Activated CD4-positive, alpha-beta T cell treated with anti-CD3 and anti-CD28 coated beads for 48 hours (primary cell): ENCODE results near the gene LRRC4.
A peak's percentile ranks its signal among the peaks of the same experiment; 100 is the strongest.

Experiments used
- DNase-seq: peaks from one replicate; pipeline ENCODE4 v3.0.0-alpha.2; 2020

LRRC4 gene

DNA sequence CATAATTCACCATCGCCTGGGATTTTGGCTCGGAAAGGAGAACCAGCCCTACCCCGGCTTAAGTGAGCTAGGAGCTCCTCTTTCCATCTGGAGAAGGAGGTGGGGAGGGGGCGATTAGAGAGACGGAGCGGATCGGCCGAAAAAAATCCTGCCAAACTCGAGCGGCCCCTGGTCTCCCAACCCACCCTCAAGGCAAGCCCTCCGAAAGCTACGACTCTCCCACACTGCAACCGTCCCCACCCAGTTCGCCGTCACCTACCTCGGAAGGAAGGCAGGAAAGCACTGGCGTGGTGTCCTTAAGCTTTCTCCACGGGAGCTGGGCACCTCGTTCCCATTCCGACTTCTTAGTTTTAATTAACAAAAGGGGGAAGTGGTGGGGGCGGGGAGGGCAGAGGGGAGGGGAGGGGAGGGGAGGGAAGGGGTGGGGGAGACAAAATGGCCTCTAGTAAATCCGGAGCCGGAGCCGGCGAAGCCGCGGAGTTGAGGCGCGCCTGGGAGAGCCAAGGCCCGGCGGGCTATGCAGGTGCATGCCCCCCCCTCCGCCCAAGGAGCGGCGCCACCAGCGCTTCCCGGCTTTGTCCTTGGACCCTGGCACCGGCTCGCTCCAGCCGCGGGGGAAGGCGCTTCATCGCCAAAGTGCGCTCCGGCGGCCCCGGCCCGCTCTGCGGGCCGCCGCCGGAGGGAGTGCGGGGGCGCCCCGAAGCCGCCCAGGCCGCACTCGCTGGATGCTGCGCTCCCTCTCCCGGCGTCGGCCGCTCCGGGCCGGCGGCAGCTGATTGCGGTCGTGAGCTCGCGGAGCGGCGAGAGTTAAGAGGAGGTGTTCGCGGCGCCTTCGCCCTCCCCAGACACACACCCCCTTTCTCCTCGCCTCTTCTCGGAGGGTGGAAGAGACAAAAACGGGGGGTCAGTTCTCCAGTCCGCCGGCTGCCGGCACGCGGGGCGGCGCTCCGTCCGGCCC, at the start of gene LRRC4:
Gene LRRC4 (minus strand): TSS at position 784 of the 958 bp plus-strand sequence. CDS start 797 bp downstream, outside the sequence.
- DNase-seq: peak; percentile 50

DNA sequence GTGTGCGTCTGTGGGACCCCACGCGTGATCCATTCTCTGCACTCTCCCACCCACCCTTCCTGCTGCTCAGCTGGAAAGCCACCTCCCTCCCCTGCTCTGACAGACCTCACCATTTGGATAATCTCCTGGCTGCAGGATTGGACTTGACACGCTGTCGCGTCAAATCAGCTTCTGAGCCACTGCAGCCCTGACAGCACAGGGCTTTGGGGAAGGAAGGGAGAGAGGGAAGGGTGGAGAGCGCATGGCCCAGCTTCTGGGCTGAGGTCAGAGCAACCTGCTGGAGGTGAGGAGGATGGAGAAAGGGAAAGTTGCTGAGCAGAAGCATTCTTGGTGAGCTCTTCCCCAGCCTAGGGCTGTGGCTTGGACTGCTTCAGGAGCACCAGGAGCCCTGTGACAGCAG, 48.9 kb upstream of the LRRC4 start:
- no peak for DNase-seq

DNA sequence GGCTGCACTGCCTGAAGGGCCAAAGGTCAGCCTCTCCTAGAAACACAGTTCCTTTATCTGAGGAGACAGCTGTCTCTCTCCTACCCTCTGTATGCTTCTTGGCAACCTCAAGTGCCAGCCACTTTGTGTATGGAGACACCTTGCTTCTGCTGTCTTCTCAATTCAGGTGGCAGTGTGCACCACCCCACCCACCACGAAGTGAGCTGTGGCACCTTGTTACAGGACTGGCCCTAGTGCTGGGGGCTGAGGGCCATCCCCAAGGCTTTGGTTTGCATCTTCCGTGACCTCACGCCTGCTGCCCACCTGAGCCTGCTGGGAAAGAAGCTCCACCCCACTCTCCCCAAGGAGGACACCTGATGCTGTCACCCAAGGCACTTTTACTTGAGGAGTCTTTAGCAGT, 47.1 kb upstream of the LRRC4 start:
- no peak for DNase-seq

DNA sequence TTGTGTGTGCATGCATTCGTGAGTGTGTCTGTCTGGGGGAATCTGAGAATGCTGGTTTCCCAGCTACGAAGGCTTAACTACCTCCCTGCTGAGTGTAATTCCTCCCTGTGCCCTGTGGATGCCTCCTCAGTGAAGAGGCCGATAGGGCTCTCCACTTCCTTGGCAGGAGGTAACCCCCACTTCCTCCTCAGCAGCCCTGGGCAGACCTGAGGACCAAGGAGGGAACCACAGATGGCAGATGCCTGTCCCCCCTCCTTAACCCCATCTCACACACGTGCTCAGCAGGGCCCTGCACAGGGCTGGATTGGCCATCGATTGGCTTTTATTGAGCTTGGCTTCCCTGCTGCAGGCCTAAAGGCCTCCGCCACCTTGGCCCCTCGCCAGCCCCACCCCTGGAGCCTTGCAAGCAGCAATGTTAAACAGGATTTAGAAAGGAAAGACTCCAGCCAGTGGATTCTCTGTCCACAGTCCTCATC, 45.6 kb upstream of the LRRC4 start:
- DNase-seq: no peak

GRCh38 chr7:128076196-128076795, 45.1 kb upstream of the LRRC4 start:
- no peak for DNase-seq

DNA sequence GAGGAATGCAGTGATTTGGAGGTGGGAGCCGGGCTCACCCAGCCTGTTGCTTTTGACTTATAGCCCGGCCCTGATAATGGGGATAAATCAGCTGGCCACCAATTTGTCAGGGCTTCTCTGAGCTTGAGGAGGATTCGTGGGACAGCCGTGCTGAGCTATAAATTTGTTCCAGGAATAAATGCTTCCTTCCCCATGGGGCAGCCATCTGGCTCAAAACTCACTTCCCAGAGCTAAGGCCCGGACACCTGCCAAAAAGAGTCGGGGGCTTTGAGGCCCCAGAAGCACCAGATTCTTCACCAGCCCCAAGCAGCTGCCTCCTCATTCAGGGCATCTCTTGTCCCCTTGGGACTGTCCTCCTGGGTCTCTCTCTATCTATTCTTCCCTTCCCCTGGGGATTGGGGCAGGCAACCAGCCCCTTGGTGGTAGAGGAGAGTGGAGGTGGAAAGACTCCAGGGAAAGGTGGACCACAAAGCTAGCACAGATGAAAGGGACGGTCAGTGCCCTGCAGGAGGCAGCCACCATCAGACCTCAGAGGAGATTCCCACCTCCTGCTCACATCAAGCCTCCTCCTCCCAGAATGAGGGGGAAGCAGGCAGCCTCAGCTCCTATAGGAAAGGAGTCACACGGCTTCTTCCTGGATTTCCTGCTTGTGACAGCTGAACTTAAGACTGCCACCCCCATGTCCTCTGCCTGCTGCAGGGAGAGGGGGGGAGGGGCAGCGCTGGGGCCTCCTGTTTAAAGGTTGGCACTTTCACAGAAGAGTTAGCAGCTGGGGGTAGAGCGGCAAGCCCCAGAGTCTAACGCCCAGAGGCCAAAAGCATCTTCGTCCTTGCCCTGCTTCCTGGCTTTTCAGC, 44.2 kb upstream of the LRRC4 start:
- DNase-seq: no peak

- DNase-seq: no peak
These were observed 43.5 kb upstream of the LRRC4 start for GRCh38 chr7:128074736-128075135.

GRCh38 chr7:128074336-128074735, 43.1 kb upstream of the LRRC4 start:
- no peak for DNase-seq

GRCh38 chr7:128073671-128074310, 42.6 kb upstream of the LRRC4 start:
- no peak for DNase-seq

DNA sequence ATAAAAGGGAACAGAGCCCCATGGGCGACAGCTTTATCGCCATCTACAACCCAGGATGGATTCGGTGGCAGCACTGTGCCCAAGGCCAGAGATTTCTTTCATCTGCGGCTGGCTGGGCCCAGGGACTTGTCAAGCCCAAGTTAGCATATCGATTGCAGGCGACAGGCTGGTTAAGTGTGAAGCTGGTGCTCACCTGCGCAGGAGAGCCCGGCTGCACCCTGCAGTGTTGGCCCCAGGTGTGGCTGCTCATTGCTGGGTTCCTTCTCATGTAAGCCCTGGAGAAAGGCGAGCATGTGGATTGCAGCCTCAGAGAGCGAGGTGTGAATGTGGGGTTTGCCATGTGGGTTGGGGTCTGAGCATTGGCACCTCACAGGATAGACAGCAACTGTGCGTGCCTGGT, 40.6 kb upstream of the LRRC4 start:
- DNase-seq: no peak

GRCh38 chr7:128071376-128071775, 40.1 kb upstream of the LRRC4 start:
- no peak for DNase-seq

GRCh38 chr7:128069373-128070364, 38.4 kb upstream of the LRRC4 start:
- DNase-seq: no peak

GRCh38 chr7:128068785-128069184, 37.5 kb upstream of the LRRC4 start:
- DNase-seq: no peak

GRCh38 chr7:128067983-128068382, 36.7 kb upstream of the LRRC4 start:
- DNase-seq: no peak

DNA sequence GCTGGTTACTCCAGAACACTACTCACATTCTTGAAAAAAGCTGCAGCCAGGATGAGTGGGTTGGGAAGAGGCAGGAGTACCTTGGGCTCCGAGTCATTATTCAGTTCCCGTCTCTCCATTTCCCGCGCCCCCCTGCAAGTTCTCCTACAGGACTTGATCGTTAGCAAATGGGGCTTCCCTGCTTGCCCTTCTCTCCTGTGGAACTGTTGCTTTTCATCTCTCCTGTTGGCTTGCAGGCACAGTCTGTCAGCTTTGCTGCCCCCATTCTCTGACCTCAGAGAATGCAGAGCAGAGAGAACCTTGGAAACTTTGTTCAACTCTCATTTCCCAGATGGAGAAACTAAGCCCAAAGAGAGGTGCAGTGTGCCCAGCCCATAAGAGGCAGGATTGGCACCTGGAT, 35.6 kb upstream of the LRRC4 start:
- no peak for DNase-seq

GRCh38 chr7:128066395-128066794, 35.2 kb upstream of the LRRC4 start:
- DNase-seq: no peak

DNA sequence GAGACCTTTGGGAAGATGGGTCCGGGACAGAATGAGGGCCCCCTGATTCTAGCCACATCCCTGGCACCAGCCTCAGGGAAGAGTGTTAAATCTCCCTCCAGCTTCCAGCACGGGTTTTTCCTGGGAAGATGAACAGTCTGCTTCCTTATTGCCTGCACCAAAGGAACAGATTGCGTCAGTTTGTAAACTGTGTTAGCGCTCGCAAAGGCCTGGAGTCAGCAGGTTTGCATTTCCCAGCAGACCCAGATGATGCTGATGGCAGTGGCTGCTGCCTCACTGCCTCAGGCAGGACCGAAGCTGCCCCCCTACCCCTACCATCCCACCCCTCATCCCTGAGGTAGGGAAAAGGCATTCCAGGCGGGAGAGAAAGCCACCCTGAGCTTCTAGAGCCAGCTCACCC, 34.6 kb upstream of the LRRC4 start:
- DNase-seq: no peak

GRCh38 chr7:128063088-128063487, 31.9 kb upstream of the LRRC4 start:
- DNase-seq: no peak

DNA sequence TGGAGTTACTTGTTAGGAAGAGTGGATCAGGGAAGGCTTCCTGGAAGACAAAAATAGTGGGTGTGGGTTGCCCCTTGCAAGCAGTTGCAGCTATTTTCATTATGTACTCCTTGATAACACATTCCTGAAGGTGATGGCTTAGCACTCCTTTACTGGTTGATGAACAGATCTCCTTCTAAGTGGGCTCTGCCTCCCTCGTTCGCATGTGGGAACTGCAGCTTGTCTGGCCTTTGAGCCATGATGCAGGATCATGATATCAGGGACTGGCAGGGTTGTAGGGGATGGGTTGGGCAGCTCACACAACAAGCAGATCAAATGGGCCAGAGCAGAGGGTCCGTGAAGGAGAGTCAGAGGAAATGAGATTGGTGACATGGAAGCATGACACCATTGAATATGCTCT, 28.8 kb upstream of the LRRC4 start:
- no peak for DNase-seq

- no peak for DNase-seq
These were observed 28.1 kb upstream of the LRRC4 start for GRCh38 chr7:128059143-128059988.
